Lung (tissue), 12 donors: ENCODE measurements around the gene DDN. TPM values are rescaled to one million over a fixed set of nuclear protein-coding genes. Genes with fewer than 3 reads are reported as not detected.

Source experiments
- ATAC-seq: fragments of 200-7000 bp; cut with Tn5 transposase; one replicate; pipeline ENCODE4 v1.9.1; 2020; ENCODE audit warnings: moderate number of reproducible peaks; ENCODE audit not compliant: insufficient read depth, low FRiP score
- DNase-seq, 3 donors: peaks; one replicate each; pipeline ENCODE4 v3.0.0-alpha.2; 2013 to 2017
- H3K27ac ChIP-seq, 2 donors: one replicate each; pipeline ENCODE4 v1.5.1; 2013; ENCODE audit warnings: mild to moderate bottlenecking in 2 of 2, moderate library complexity in 2 of 2, control low read depth in 1 of 2, inconsistent platforms in 1 of 2, low read depth in 1 of 2, low read length in 1 of 2
- H3K27me3 ChIP-seq, 3 donors: one replicate each; pipeline ENCODE4 v1.5.1; 2013; ENCODE audit warnings: low read length in 2 of 3; ENCODE audit not compliant: control insufficient read depth in 3 of 3, insufficient read depth in 3 of 3
- H3K36me3 ChIP-seq, 4 donors: one replicate each; pipeline ENCODE4 v1.5.1; 2013; ENCODE audit warnings: low read length in 4 of 4, mild to moderate bottlenecking in 1 of 4, moderate library complexity in 1 of 4; ENCODE audit not compliant: control insufficient read depth in 4 of 4, insufficient read depth in 4 of 4
- H3K4me1 ChIP-seq, 5 donors: one replicate each; pipeline ENCODE4 v1.5.1; 2013; ENCODE audit warnings: low read length in 5 of 5, mild to moderate bottlenecking in 2 of 5, moderate library complexity in 1 of 5; ENCODE audit not compliant: control insufficient read depth in 5 of 5, insufficient read depth in 5 of 5
- H3K4me3 ChIP-seq: one replicate; pipeline ENCODE4 v1.5.1; 2013; ENCODE audit warnings: mild to moderate bottlenecking, control low read depth, moderate library complexity
- H3K9ac ChIP-seq, 2 donors: one replicate each; pipeline ENCODE4 v1.5.1; 2013; ENCODE audit warnings: low read length in 2 of 2, control low read depth in 1 of 2; ENCODE audit not compliant: insufficient read depth in 1 of 2
- H3K9me3 ChIP-seq, 4 donors: one replicate each; pipeline ENCODE4 v1.5.1; 2013; ENCODE audit warnings: low read length in 3 of 4, mild to moderate bottlenecking in 1 of 4, moderate library complexity in 1 of 4; ENCODE audit not compliant: control insufficient read depth in 4 of 4, insufficient read depth in 3 of 4
- WGBS, 2 donors: extraction: QIAGEN DNeasy Blood & Tissue Kit; methylation state at CpG; one replicate each; pipeline ENCODE4 v1.1.7; 2013; 5-methylcytosine and 5-hydroxymethylcytosine counted together
- polyA plus RNA-seq, 2 donors: library from polyadenylated mRNA; stranded (reverse); fragments of 200-250 nt; gene quantifications; one replicate each; pipeline ENCODE4 v1.2.1, GENCODE V29; 2013
- total RNA-seq, 2 donors: library from RNA; depleted of rRNA in 1 of 2; stranded (reverse); fragments of >200 nt in 1 of 2; gene quantifications; one replicate each; pipeline ENCODE4 v1.2.1, GENCODE V29; 2014 to 2021
- TF ChIP-seq, protein P1 (sequence below): IDR thresholded peaks from 2 replicates; pipeline ENCODE4 v1.5.1; 2012; ENCODE audit warnings: mild to moderate bottlenecking; ENCODE audit errors: control extremely low read depth, extremely low read depth
- donor health status: control.
- donor health status: control.
- donor health status: Bipolar disorder and iron deficiency.
- donor health status: healthy.
- donor health status: DM: yes; HTN: yes; CAD: no.

The DDN gene
- total and polyA plus RNA-seq, 4 donors, result 0.04 to 0.12 (median 0.09) TPM

DNA sequence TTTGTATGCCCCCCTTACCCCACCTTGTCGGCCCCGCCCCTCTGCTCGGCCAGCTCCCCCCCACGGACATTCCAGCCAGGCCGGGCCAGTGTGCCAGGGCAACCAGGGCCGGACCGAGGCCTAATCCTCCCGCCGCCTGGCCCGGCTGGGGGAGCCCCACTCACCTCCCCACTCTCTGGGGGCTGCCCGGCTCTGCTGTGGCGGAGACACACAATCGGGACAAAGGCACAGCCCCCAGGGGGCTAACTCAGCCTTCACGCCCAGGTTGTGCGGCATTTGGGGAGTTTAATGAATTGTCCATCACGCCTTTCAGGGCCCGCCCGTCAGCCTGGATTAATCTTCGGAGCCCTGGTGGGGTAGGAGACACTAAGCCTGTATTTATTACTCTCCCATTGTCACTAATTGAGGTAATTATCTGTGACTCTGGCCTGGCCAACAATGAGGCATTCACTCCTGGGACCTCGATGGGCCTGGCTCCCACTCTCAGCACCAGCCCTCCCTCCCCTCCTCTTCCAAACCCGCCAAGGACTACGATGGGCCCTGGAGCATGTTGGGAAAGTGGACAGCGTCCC is 12.4 kb downstream of the DDN start:
- TF ChIP-seq, protein P1, sequence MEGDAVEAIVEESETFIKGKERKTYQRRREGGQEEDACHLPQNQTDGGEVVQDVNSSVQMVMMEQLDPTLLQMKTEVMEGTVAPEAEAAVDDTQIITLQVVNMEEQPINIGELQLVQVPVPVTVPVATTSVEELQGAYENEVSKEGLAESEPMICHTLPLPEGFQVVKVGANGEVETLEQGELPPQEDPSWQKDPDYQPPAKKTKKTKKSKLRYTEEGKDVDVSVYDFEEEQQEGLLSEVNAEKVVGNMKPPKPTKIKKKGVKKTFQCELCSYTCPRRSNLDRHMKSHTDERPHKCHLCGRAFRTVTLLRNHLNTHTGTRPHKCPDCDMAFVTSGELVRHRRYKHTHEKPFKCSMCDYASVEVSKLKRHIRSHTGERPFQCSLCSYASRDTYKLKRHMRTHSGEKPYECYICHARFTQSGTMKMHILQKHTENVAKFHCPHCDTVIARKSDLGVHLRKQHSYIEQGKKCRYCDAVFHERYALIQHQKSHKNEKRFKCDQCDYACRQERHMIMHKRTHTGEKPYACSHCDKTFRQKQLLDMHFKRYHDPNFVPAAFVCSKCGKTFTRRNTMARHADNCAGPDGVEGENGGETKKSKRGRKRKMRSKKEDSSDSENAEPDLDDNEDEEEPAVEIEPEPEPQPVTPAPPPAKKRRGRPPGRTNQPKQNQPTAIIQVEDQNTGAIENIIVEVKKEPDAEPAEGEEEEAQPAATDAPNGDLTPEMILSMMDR, result no peak
- DNase-seq (no peak), ATAC-seq (no peak)
- Histone ChIP-seq H3K27me3 (peaks cover 3 to 78% (median 78%) of the 10 kb centered on the region in 3 donors), H3K9me3 (no peaks in the 10 kb centered on the region), H3K4me1 (no peaks in the 10 kb centered on the region), H3K36me3 (no peaks in the 10 kb centered on the region), H3K9ac (no peak overlapping the region), H3K27ac (no peak overlapping the region), H3K4me3 (no peak overlapping the region)
- WGBS, 2 donors, result 62 to 76% methylated on average over 17 to 23 of the region's 23 CpGs

DNA sequence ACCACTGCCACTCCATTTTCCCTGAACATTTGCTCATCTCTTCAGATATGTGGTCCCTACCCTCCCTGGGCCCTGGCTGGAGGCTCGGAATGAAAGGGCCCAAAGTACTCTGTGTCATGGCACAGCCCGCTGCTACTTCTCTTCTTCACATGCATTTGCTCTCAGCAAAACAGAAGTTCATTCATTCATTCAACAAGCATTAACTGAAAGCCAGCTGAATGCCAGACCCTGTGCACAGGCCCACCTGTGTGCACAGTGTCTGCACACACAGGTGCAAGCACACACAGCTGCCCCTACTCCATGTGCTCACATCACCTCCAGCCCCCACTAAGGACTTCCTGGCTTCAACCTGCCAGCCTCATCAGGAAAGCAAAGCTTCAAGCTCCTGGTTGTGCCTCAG is 13.3 kb downstream of the DDN start:
- H3K4me1 ChIP-seq, result peaks cover 0 to 7% (median 5%) of the 10 kb centered on the region in 5 donors
- ATAC-seq (no peak), DNase-seq (no peak)
- TF ChIP-seq, protein P1, result no peak
- 76 to 83% methylated on average over 2 of the region's 2 CpGs for WGBS, 2 donors
- H3K9ac ChIP-seq, result no peak overlapping the region
- peaks cover 3 to 86% (median 85%) of the 10 kb centered on the region in 3 donors for H3K27me3 ChIP-seq
- peaks cover 0 to 2% (median 0%) of the 10 kb centered on the region in 4 donors for H3K9me3 ChIP-seq
- no peak overlapping the region for H3K27ac ChIP-seq
- H3K36me3 ChIP-seq, result no peaks in the 10 kb centered on the region
- no peak overlapping the region for H3K4me3 ChIP-seq

DNA sequence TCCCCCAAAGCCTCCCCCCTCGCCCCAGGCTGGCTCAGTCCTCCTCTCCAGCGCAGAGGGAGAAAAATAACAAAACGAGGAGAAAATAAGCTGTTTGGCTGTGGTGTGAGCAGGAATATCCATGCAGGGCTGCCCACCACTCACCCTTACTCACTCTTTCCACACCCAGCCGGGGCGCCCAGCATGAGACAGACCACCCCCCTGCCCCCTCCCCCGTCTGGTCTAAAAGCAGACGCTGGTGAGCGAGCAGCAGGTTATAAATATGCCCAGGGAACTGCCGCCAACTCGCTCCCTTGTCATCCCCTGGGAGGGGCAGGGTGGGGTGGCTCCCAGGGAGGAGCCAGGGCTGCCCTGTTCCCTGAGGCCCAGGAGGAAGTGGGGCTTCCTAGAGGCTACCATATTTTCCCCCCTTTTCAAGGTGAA is 13.7 kb downstream of the DDN start:
- H3K4me1 ChIP-seq, result peaks cover 0 to 10% (median 9%) of the 10 kb centered on the region in 5 donors
- H3K9me3 ChIP-seq, result peaks cover 0 to 2% (median 0%) of the 10 kb centered on the region in 4 donors
- H3K9ac ChIP-seq, result no peak overlapping the region
- TF ChIP-seq, protein P1, result no peak
- H3K4me3 ChIP-seq, result no peak overlapping the region
- peaks cover 3 to 88% (median 85%) of the 10 kb centered on the region in 3 donors for H3K27me3 ChIP-seq
- H3K27ac ChIP-seq, result no peak overlapping the region
- 43 to 48% methylated on average over 10 of the region's 10 CpGs for WGBS, 2 donors
- ATAC-seq (no peak), DNase-seq (no peak)
- no peaks in the 10 kb centered on the region for H3K36me3 ChIP-seq
